DND-41 (cell line): Measurements from ENCODE around the gene CMTM2.
"Not testable (repeated sequence)": the region's sequence is repeated elsewhere in the genome, so short reads cannot be mapped to it uniquely, and the experiment has no call there.

Experiments
- ATAC-seq: fragments of 200-7000 bp; cut with Tn5 transposase; 3 replicates; pipeline ENCODE4 v1.9.1; 2021; ENCODE audit warnings: low read depth; ENCODE audit not compliant: insufficient read depth
- DNase-seq: peaks from one replicate; pipeline ENCODE4 v3.0.0-alpha.2; 2020
- H2AFZ ChIP-seq: 2 replicates; pipeline ENCODE4 v1.6.0; 2012; ENCODE audit warnings: low read depth, low read length
- H3K27ac ChIP-seq: 2 replicates; pipeline ENCODE4 v1.5.1; 2012; ENCODE audit warnings: low read length, inconsistent platforms
- H3K27me3 ChIP-seq: fragments of 200-600 bp; sonication (generic); 2 replicates; pipeline ENCODE4 v1.6.0; 2012; ENCODE audit warnings: low read length, mild to moderate bottlenecking, inconsistent platforms; ENCODE audit not compliant: insufficient read depth, poor library complexity
- H3K36me3 ChIP-seq: 2 replicates; pipeline ENCODE4 v1.5.1; 2012; ENCODE audit warnings: low read length, inconsistent platforms; ENCODE audit not compliant: insufficient read depth
- H3K4me1 ChIP-seq: 2 replicates; pipeline ENCODE4 v1.5.1; 2012; ENCODE audit warnings: mild to moderate bottlenecking, low read length; ENCODE audit not compliant: insufficient read depth
- H3K4me2 ChIP-seq: 2 replicates; pipeline ENCODE4 v1.6.0; 2012; ENCODE audit warnings: mild to moderate bottlenecking, moderate library complexity, low read length, inconsistent platforms; ENCODE audit not compliant: insufficient read depth
- H3K4me3 ChIP-seq, 2 experiments: fragments of 200-600 bp in 1 of 2; shearing (Covaris generic) in 1 of 2; 2 replicates each; pipeline ENCODE4 v1.5.1; 2012 to 2016; ENCODE audit warnings: inconsistent platforms in 2 of 2, low read length in 2 of 2, mild to moderate bottlenecking in 2 of 2, low read depth in 1 of 2, moderate library complexity in 1 of 2
- H3K79me2 ChIP-seq: 2 replicates; pipeline ENCODE4 v1.6.0; 2012; ENCODE audit warnings: low read length, inconsistent platforms; ENCODE audit not compliant: insufficient read depth
- H3K9ac ChIP-seq: 2 replicates; pipeline ENCODE4 v1.6.0; 2012; ENCODE audit warnings: low read depth, mild to moderate bottlenecking, inconsistent platforms, low read length, moderate library complexity
- H3K9me3 ChIP-seq: 2 replicates; pipeline ENCODE4 v1.5.1; 2012; ENCODE audit warnings: low read length, moderate library complexity, mild to moderate bottlenecking, inconsistent platforms; ENCODE audit not compliant: insufficient read depth, severe bottlenecking
- H4K20me1 ChIP-seq: 2 replicates; pipeline ENCODE4 v1.6.0; 2012; ENCODE audit warnings: low read length; ENCODE audit not compliant: insufficient read depth
- EZH2 ChIP-seq: IDR thresholded peaks from 3 replicates; pipeline ENCODE4 v1.6.1; 2012; ENCODE audit warnings: borderline replicate concordance, low read depth, mild to moderate bottlenecking, moderate library complexity, low read length, inconsistent platforms; ENCODE audit not compliant: severe bottlenecking
- TF ChIP-seq, protein P1 (sequence below): IDR thresholded peaks from 2 replicates; pipeline ENCODE4 v1.5.1; 2012; ENCODE audit warnings: borderline replicate concordance, low read length, moderate library complexity, mild to moderate bottlenecking; ENCODE audit not compliant: poor library complexity, severe bottlenecking; ENCODE audit errors: extremely low read depth

Gene CMTM2

DNA sequence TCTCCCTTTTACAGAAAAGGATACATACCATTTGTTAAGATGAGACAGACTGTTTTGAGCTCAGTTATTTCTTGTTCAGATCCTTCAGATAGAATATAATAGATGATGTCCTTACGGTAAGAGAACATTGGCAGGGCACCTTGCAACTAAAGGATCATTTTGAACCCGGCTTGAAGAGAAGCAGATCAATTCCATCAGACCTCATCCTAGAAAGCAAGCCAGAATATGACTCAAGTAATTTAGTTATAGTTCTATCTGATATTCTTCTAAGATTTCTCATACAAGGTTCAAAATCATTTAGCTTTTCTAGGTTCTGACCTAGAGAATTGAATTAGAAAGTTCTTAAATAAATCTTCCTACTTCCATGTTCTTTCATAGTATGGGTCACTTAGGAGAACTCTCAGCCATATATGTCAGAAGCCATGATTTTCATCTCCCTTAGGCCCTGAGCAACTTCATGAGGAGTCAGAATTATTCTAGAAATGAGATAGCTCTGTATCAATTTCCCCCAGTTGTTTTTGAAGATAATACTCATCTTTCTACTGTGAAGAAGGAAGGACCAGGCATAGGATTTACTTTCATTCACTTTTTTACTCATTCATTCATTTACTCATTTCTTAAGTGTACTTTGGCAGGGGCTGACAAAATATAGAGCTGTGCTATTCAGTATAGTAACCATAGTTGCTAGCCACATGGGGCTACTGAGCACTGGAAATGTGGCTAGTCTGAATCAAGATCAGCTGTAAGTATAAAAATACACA is 15.5 kb upstream of the CMTM2 start:
- Histone ChIP-seq H3K9ac (no peak overlapping the region), H4K20me1 (peaks cover 45% of the 10 kb centered on the region), H3K4me1 (peaks cover 43% of the 10 kb centered on the region), H3K27ac (peak overlapping the region; percentile 33; the same call in 1 of the 2 replicates), H3K4me3 (no peak overlapping the region), H3K79me2 (peaks cover 69% of the 10 kb centered on the region), H3K4me2 (no peak overlapping the region), H3K27me3 (no peaks in the 10 kb centered on the region), H2AFZ (no peak overlapping the region), H3K9me3 (no peaks in the 10 kb centered on the region), H3K36me3 (peaks cover 85% of the 10 kb centered on the region)
- ATAC-seq (no peak), DNase-seq (no peak)
- TF ChIP-seq, protein P1, sequence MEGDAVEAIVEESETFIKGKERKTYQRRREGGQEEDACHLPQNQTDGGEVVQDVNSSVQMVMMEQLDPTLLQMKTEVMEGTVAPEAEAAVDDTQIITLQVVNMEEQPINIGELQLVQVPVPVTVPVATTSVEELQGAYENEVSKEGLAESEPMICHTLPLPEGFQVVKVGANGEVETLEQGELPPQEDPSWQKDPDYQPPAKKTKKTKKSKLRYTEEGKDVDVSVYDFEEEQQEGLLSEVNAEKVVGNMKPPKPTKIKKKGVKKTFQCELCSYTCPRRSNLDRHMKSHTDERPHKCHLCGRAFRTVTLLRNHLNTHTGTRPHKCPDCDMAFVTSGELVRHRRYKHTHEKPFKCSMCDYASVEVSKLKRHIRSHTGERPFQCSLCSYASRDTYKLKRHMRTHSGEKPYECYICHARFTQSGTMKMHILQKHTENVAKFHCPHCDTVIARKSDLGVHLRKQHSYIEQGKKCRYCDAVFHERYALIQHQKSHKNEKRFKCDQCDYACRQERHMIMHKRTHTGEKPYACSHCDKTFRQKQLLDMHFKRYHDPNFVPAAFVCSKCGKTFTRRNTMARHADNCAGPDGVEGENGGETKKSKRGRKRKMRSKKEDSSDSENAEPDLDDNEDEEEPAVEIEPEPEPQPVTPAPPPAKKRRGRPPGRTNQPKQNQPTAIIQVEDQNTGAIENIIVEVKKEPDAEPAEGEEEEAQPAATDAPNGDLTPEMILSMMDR, result no peak
- no peak for TF ChIP-seq EZH2

DNA sequence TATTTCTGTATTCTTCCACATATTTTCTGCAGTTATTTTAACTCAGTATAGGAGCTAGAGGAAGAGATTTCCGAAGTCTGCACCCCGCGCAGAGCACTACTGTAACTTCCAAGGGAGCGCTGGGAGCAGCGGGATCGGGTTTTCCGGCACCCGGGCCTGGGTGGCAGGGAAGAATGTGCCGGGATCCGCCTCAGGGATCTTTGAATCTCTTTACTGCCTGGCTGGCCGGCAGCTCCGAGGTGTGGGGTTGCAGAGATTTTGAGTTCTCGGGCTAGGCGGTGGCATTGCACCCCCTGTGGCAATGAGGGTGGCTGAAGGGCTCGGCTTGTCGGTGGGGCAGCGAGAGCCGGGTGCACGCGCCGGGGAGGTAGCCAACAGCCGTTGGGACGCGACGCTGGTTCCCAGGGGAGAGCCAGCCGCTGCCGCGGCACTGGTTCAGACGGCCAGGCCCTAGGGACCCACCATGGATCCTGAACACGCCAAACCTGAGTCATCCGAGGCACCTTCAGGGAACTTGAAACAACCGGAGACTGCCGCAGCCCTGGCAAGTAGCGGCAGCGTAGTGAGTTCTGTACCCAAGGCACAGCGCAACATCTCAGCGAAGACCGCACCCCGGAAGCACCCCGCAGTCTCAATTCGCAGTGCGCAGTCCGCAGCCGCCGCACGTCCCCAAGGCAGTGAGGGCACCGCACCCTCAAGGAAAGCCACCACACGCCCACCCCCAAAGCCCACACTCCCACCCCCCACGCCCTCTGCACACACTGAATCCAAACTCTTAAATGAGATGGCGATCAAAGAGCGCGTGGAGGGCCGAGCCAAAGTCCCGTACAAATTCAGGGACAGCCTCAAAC is 13.0 kb upstream of the CMTM2 start, which contains the start of gene CMTM1:
CMTM1 (plus strand) TSS at position 389 of the 851 bp plus-strand sequence; CDS start at position 464, 75 bp downstream.
- Histone ChIP-seq H3K36me3 (peaks cover 66% of the 10 kb centered on the region), H3K4me1 (peaks cover 18% of the 10 kb centered on the region), H2AFZ (no peak within 1 kb of the TSS), H3K9me3 (no peaks in the 10 kb centered on the region), H3K27ac (no peak within 1 kb of the TSS), H3K79me2 (peaks cover 44% of the 10 kb centered on the region), H4K20me1 (peaks cover 22% of the 10 kb centered on the region), H3K4me3 (no peak within 1 kb of the TSS), H3K9ac (no peak within 1 kb of the TSS), H3K27me3 (no peaks in the 10 kb centered on the region), H3K4me2 (no peak within 1 kb of the TSS)
- DNase-seq, result no peak
- TF ChIP-seq EZH2, result no peak
- TF ChIP-seq, protein P1, result no peak
- no peak for ATAC-seq

DNA sequence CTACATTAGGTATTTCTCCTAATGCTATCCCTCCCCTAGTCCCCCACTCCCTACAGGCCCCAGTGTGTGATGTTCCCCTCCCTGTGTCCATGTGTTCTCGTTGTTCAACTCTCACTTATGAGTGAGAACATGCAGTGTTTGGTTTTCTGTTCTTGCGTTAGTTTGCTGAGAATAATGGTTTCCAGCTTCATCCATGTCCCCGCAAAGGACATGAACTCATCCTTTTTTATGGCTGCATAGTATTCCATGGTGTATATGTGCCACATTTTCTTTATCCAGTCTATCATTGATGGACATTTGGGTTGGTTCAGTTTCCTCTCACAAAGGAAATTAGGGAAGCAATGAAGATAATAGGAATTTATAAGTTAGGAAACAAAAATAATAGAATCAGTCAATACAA is 12.0 kb upstream of the CMTM2 start:
- H3K4me3 ChIP-seq, H3K9ac ChIP-seq, ATAC-seq, H3K4me1 ChIP-seq, DNase-seq, H3K27ac ChIP-seq, H3K27me3 ChIP-seq, H2AFZ ChIP-seq, H3K4me2 ChIP-seq, H3K9me3 ChIP-seq: not testable (repeated sequence)
- Histone ChIP-seq H4K20me1 (peaks cover 22% of the 10 kb centered on the region), H3K36me3 (peaks cover 60% of the 10 kb centered on the region), H3K79me2 (peaks cover 34% of the 10 kb centered on the region)

DNA sequence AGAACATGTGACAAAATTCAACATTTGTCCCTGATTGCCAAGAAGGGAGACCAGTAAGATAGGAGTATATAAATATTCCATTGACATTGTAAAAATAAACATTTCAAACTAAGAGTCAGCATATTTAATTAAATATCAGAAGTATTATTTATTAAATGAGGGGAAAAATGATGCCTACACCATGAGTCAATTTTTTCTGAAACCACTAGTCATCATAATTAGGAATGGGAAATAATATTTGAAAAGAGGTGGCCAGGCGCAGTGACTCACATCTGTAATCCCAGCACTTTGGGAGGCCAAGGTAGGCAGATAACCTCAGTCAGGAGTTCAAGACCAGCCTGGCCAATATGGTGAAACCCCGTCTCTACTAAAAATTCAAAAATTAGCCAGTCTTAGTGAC is 10.9 kb upstream of the CMTM2 start:
- DNase-seq, result no peak
- Histone ChIP-seq H3K27ac (no peak overlapping the region), H4K20me1 (peaks cover 19% of the 10 kb centered on the region), H3K79me2 (peaks cover 23% of the 10 kb centered on the region), H3K9me3 (no peaks in the 10 kb centered on the region), H3K36me3 (peaks cover 50% of the 10 kb centered on the region), H3K4me1 (no peaks in the 10 kb centered on the region), H3K4me2 (no peak overlapping the region), H3K27me3 (no peaks in the 10 kb centered on the region), H3K9ac (no peak overlapping the region), H3K4me3 (no peak overlapping the region), H2AFZ (no peak overlapping the region)
- ATAC-seq, result no peak
- TF ChIP-seq, protein P1, result no peak
- TF ChIP-seq EZH2, result no peak
